GM19438 (cell line): ENCODE results near the gene KLHL18.
"Not testable (repeated sequence)": the region's sequence is repeated elsewhere in the genome, so short reads cannot be mapped to it uniquely, and the experiment has no call there.

Experiments
- ATAC-seq: cut with Tn5 transposase; IDR thresholded peaks from one replicate; pipeline ENCODE4 v1.9.1; 2021; ENCODE audit warnings: low read depth; ENCODE audit not compliant: unreplicated experiment

Gene KLHL18

GRCh38 chr3:47270526-47270925, 12.2 kb upstream of the KLHL18 start:
- no peak for ATAC-seq

GRCh38 chr3:47273564-47273963, 9.2 kb upstream of the KLHL18 start:
- no peak for ATAC-seq

GRCh38 chr3:47274652-47275051, 8.1 kb upstream of the KLHL18 start:
- ATAC-seq = no peak

- ATAC-seq = no peak
Observed at GRCh38 chr3:47276558-47276957, 6.2 kb upstream of the KLHL18 start.

GRCh38 chr3:47280519-47280918, 2.2 kb upstream of the KLHL18 start:
- no peak for ATAC-seq

GRCh38 chr3:47283193-47283537, 421 bp downstream of the KLHL18 start:
- no peak for ATAC-seq

GRCh38 chr3:47283591-47284364, 1.0 kb downstream of the KLHL18 start:
- ATAC-seq = no peak

GRCh38 chr3:47288966-47289910, 6.5 kb downstream of the KLHL18 start:
- ATAC-seq = no peak

GRCh38 chr3:47291158-47291753, 8.5 kb downstream of the KLHL18 start:
- ATAC-seq = no peak

GRCh38 chr3:47291754-47292420, 9.1 kb downstream of the KLHL18 start:
- not testable (repeated sequence) for ATAC-seq

- ATAC-seq = no peak
Observed at GRCh38 chr3:47293822-47294221, 11.1 kb downstream of the KLHL18 start.

- no peak for ATAC-seq
Observed at GRCh38 chr3:47294392-47294791, 11.6 kb downstream of the KLHL18 start.

GRCh38 chr3:47295322-47295721, 12.6 kb downstream of the KLHL18 start:
- ATAC-seq = no peak

GRCh38 chr3:47295976-47296375, 13.2 kb downstream of the KLHL18 start:
- no peak for ATAC-seq

- ATAC-seq = no peak
Observed at GRCh38 chr3:47296562-47297302, 14.0 kb downstream of the KLHL18 start.

- no peak for ATAC-seq
Observed at GRCh38 chr3:47298439-47298838, 15.7 kb downstream of the KLHL18 start.

- ATAC-seq = no peak
Observed at GRCh38 chr3:47299381-47300318, 16.9 kb downstream of the KLHL18 start.

GRCh38 chr3:47301456-47301855, 18.7 kb downstream of the KLHL18 start:
- no peak for ATAC-seq

- no peak for ATAC-seq
Observed at GRCh38 chr3:47306022-47306421, 23.3 kb downstream of the KLHL18 start.
